CD4-positive, alpha-beta T cell (primary cell): ENCODE measurements around the gene FBXL19. TPM values are rescaled to one million over a fixed set of nuclear protein-coding genes. Genes with fewer than 3 reads are reported as not detected.

ENCODE experiments used
- ATAC-seq: fragments of 200-7000 bp; cut with Tn5 transposase; one replicate; pipeline ENCODE4 v1.10.0; 2022; ENCODE audit warnings: mild to moderate bottlenecking; ENCODE audit not compliant: poor library complexity
- CTCF ChIA-PET: fragments of 350-600 bp; sonication (Branson Sonifier 250); formaldehyde crosslinking; loops from one replicate; lab custom pipeline; 2021; ENCODE audit warnings: antibody characterized with exemption, inconsistent platforms; lab: Charles Lee
- POLR2A ChIA-PET: fragments of 350-600 bp; sonication (Branson Sonifier 250); formaldehyde crosslinking; loops from one replicate; lab custom pipeline; 2021; ENCODE audit warnings: antibody characterized with exemption, inconsistent platforms; lab: Charles Lee
- DNase-seq, 14 experiments: peaks; one replicate each; pipeline ENCODE4 v3.0.0-alpha.2; 2013 to 2020; ENCODE audit warnings: mixed read lengths in 2 of 14
- H3K27ac ChIP-seq, 2 donors: one replicate each; pipeline versions ENCODE4 v1.5.1 to v1.7.0; 2013; ENCODE audit warnings: low read length in 2 of 2, low read depth in 1 of 2, mild to moderate bottlenecking in 1 of 2
- H3K27me3 ChIP-seq, 2 experiments: 1 replicate in 1 of 2; 2 replicates in 1 of 2; pipeline versions ENCODE4 v1.6.1 to v1.7.0; 2013; ENCODE audit warnings: low read length in 2 of 2, control low read depth in 1 of 2, mild to moderate bottlenecking in 1 of 2, moderate library complexity in 1 of 2; ENCODE audit not compliant: insufficient read depth in 2 of 2, control insufficient read depth in 1 of 2
- H3K36me3 ChIP-seq: one replicate; pipeline ENCODE4 v1.6.1; 2013; ENCODE audit warnings: low read length, control low read depth; ENCODE audit not compliant: insufficient read depth
- H3K4me1 ChIP-seq: one replicate; pipeline ENCODE4 v1.6.1; 2013; ENCODE audit warnings: low read length, control low read depth; ENCODE audit not compliant: insufficient read depth
- H3K4me3 ChIP-seq: one replicate; pipeline ENCODE4 v1.5.1; 2013; ENCODE audit warnings: mild to moderate bottlenecking, low read length, moderate library complexity
- H3K9me3 ChIP-seq, 2 experiments: 1 replicate in 1 of 2; 2 replicates in 1 of 2; pipeline versions ENCODE4 v1.6.1 to v1.7.0; 2013; ENCODE audit warnings: low read length in 2 of 2, mild to moderate bottlenecking in 2 of 2, control low read depth in 1 of 2, moderate library complexity in 1 of 2; ENCODE audit not compliant: control insufficient read depth in 1 of 2, insufficient read depth in 1 of 2
- H3K27ac Mint-ChIP-seq: one replicate; pipeline ENCODE4 v1.8.0; 2020; ENCODE audit warnings: mixed read lengths
- H3K27me3 Mint-ChIP-seq: one replicate; pipeline ENCODE4 v1.8.0; 2021; ENCODE audit warnings: mixed read lengths
- H3K36me3 Mint-ChIP-seq: one replicate; pipeline ENCODE4 v1.8.0; 2021; ENCODE audit warnings: low read depth, mixed read lengths
- H3K4me1 Mint-ChIP-seq: one replicate; pipeline ENCODE4 v1.8.0; 2021; ENCODE audit warnings: low read depth, mixed read lengths
- H3K4me3 Mint-ChIP-seq: one replicate; pipeline ENCODE4 v1.8.0; 2020; ENCODE audit warnings: mild to moderate bottlenecking, mixed read lengths
- H3K9me3 Mint-ChIP-seq: one replicate; pipeline ENCODE4 v1.8.0; 2020; ENCODE audit warnings: mixed read lengths
- intact Hi-C, 2 experiments: fragments of 100-400 bp; cut with DNase I in 1 of 2; cut with micrococcal nuclease in 1 of 2; formaldehyde crosslinking; loops; one replicate each; pipeline versions ENCODE4 v1.15.1 to v1.9.0; 2023 to 2025; cut with DNase I, micrococcal nuclease
- total RNA-seq, 174 experiments: library from RNA in 2 of 174; stranded (reverse) in 2 of 174; gene quantifications; one replicate each; pipeline ENCODE4 v1.2.3 and lab custom pipeline; 2021 to 2026
- TF ChIP-seq, protein P1 (sequence below): fragments of 200-600 bp; IDR thresholded peaks from one replicate; pipeline ENCODE4 v1.8.0; 2022; ENCODE audit warnings: antibody characterized with exemption, mild to moderate bottlenecking

FBXL19 gene
- total RNA-seq, 2 experiments from 2014 or later: 7.5 to 8.9 TPM

DNA sequence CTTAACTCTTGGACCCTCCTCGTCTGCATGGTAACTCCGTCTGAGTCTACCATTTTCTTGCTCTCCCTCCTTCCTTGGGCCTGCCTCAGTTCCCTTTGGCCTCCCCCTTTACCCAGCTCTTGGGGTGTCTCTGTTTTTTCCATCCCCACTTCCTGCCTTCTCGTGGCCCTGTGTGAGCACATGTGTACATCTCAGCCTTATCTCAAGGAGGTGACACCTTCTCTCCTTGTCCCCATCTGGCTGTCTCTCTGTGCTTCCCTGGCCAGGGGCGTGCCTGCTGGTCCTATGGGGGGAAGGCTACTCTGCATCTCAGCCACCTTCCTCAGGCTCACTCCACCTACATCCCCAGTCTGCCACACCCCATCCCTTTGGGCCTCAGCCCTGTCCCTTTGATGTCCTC, 20.4 kb upstream of the FBXL19 start:
- ChIA-PET POLR2A (interaction anchor here (0.7 to 4.5 kb wide), 16 partner anchors 12 to 557 kb away, joined by 3 to 93 read pairs (median 7); partner anchors contain the start of genes ARMC5, BCL7C, FUS and KAT8), CTCF (interaction anchor here (0.6 to 3.4 kb wide), 8 partner anchors 12 to 239 kb away, joined by 3 to 75 read pairs (median 4); no protein-coding TSS in a partner anchor)
- Histone ChIP-seq H3K9me3 (peaks cover 0 to 8% of the 10 kb centered on the region in 2 experiments), H3K27ac (peak overlapping the region; percentile 67 to 81), H3K4me3 (peak overlapping the region; percentile 58), H3K36me3 (no peaks in the 10 kb centered on the region), H3K27me3 (no peaks in the 10 kb centered on the region), H3K4me1 (peaks cover 46% of the 10 kb centered on the region)
- Mint-ChIP-seq H3K9me3 (peaks cover 3% of the 10 kb centered on the region), H3K4me1 (peaks cover 37% of the 10 kb centered on the region), H3K27me3 (no peaks in the 10 kb centered on the region), H3K27ac (peak overlapping the region; percentile 87), H3K4me3 (peak overlapping the region; percentile 97), H3K36me3 (no peaks in the 10 kb centered on the region)
- ATAC-seq (peak; percentile 21), DNase-seq (peak in 3 of 14 experiments; percentile 32 to 36 (median 36))
- TF ChIP-seq, protein P1, sequence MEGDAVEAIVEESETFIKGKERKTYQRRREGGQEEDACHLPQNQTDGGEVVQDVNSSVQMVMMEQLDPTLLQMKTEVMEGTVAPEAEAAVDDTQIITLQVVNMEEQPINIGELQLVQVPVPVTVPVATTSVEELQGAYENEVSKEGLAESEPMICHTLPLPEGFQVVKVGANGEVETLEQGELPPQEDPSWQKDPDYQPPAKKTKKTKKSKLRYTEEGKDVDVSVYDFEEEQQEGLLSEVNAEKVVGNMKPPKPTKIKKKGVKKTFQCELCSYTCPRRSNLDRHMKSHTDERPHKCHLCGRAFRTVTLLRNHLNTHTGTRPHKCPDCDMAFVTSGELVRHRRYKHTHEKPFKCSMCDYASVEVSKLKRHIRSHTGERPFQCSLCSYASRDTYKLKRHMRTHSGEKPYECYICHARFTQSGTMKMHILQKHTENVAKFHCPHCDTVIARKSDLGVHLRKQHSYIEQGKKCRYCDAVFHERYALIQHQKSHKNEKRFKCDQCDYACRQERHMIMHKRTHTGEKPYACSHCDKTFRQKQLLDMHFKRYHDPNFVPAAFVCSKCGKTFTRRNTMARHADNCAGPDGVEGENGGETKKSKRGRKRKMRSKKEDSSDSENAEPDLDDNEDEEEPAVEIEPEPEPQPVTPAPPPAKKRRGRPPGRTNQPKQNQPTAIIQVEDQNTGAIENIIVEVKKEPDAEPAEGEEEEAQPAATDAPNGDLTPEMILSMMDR: no peak
- intact Hi-C loops: loop anchor here in 1 of 2 experiments (2.0 to 5.0 kb wide), 2 partner anchors 18 to 56 kb away; no protein-coding TSS in a partner anchor

DNA sequence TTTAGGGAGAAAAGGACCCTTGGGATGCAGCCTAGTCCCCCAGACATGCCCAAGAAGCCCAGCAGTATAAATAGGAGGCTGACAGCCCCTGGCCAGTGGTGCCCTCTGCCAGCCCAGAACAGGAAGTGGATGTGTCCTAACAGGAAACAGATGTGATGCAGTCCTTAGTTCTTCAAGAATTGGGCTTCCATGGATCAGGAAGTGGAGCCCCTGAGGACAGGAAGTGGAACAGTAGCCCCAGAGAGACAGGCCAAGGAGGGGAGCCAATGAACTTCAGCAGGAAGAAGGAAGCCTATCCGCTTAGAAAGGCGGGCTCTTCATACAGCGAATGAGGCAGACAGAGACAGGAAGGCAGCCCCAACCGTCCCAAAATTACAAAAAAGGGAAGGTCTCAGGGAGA, 19.8 kb upstream of the FBXL19 start:
- peaks cover 0 to 8% of the 10 kb centered on the region in 2 experiments for H3K9me3 ChIP-seq
- Mint-ChIP-seq H3K4me1 (peaks cover 38% of the 10 kb centered on the region), H3K27ac (peak overlapping the region; percentile 87), H3K4me3 (no peak overlapping the region), H3K36me3 (no peaks in the 10 kb centered on the region), H3K9me3 (peaks cover 3% of the 10 kb centered on the region), H3K27me3 (no peaks in the 10 kb centered on the region)
- H3K27me3 ChIP-seq: no peaks in the 10 kb centered on the region
- peak overlapping the region; percentile 37 to 67 for H3K27ac ChIP-seq
- no peak for ATAC-seq
- intact Hi-C loops: loop anchor here in 1 of 2 experiments (2.0 to 5.0 kb wide), 2 partner anchors 17 to 56 kb away; no protein-coding TSS in a partner anchor
- H3K4me3 ChIP-seq: no peak overlapping the region
- H3K36me3 ChIP-seq: no peaks in the 10 kb centered on the region
- POLR2A ChIA-PET: interaction anchor here (1.6 to 4.5 kb wide), 4 partner anchors 27 to 245 kb away, joined by 3 to 93 read pairs (median 32); partner anchors contain the start of genes FBRS and PHKG2
- DNase-seq: peak in 3 of 14 experiments; percentile 27 to 54 (median 48)
- TF ChIP-seq, protein P1: no peak
- CTCF ChIA-PET: interaction anchor here (1.5 to 3.4 kb wide), 4 partner anchors 28 to 239 kb away, joined by 3 to 75 read pairs (median 26); no protein-coding TSS in a partner anchor
- H3K4me1 ChIP-seq: peaks cover 49% of the 10 kb centered on the region

DNA sequence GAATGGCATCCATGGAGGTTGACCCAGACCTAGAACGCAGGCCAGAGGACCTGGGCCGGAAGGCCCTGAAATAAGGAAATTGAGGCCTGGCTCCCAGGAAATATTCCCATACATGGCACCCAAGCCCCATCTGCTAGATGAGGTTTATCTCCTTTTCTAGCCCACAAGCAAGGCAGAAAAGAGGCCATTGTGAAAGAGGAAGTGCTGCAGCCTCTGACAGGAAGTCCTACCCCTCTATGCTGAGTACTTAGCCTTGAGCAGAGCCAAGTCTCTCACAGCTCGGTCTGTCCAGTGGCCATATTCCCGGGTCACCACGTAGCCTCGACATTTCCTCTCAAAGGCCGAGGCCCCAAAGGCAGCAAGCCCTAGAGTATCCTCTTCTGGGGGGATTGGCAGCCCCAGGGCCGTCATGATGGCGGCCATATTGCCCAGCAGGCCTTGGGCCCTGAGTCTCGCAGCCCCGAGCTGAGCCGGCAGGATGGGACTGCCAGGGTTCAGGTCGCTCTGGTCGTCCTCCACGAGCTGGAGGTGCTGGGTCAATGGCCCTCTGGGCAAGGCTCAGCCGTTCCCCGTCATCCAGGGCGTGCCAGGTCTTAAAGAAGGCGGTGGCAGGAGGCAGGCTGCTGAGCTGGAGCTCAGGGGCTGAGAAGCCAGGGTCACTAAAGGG, 19.1 kb upstream of the FBXL19 start:
- Mint-ChIP-seq H3K4me3 (no peak overlapping the region), H3K27ac (peak overlapping the region; percentile 87), H3K9me3 (peaks cover 3% of the 10 kb centered on the region), H3K4me1 (peaks cover 38% of the 10 kb centered on the region), H3K36me3 (no peaks in the 10 kb centered on the region), H3K27me3 (no peaks in the 10 kb centered on the region)
- Histone ChIP-seq H3K36me3 (no peaks in the 10 kb centered on the region), H3K4me3 (no peak overlapping the region), H3K4me1 (peaks cover 49% of the 10 kb centered on the region), H3K27ac (peak overlapping the region; percentile 37 to 67), H3K9me3 (peaks cover 0 to 8% of the 10 kb centered on the region in 2 experiments), H3K27me3 (no peaks in the 10 kb centered on the region)
- TF ChIP-seq, protein P1: no peak
- ChIA-PET POLR2A (interaction anchor here (0.8 to 4.5 kb wide), 4 partner anchors 28 to 246 kb away, joined by 3 to 56 read pairs (median 3); partner anchors contain the start of gene FBRS), CTCF (no interaction called here)
- ATAC-seq (no peak), DNase-seq (peak in 1 of 14 experiments; percentile 20)
- intact Hi-C loops: loop anchor here in 1 of 2 experiments (5.0 kb wide), 1 partner anchor 57 kb away; no protein-coding TSS in a partner anchor
